ENCODE data around the gene FYCO1.

FYCO1 gene

GRCh38 chr3:46024131-46024530 is 28.5 kb upstream of the FYCO1 start:
- TF ChIP-seq MAX (IDR thresholded peaks at IDR 0.05) (no peak), REST (IDR thresholded peaks at IDR 0.05; ENCODE audit: low read depth) (no peak), EP300 (IDR thresholded peaks at IDR 0.05; ENCODE audit: borderline replicate concordance) (no peak), YY1 (IDR thresholded peaks at IDR 0.05; ENCODE audit: low read depth) (no peak), FOXM1 (IDR thresholded peaks at IDR 0.05; ENCODE audit: borderline replicate concordance, low read depth) (no peak), TEAD4 (IDR thresholded peaks at IDR 0.05) (no peak), NFIC (IDR thresholded peaks at IDR 0.05) (no peak), EGR1 (IDR thresholded peaks at IDR 0.05) (no peak), USF1 (IDR thresholded peaks at IDR 0.05) (no peak), TAF1 (IDR thresholded peaks at IDR 0.05; ENCODE audit: low read depth) (no peak)

- TF ChIP-seq NFIC (IDR thresholded peaks at IDR 0.05), result no peak
- no peak for TF ChIP-seq CREB1 (IDR thresholded peaks at IDR 0.05; ENCODE audit: low read depth)
- no peak for TF ChIP-seq ZBTB7A (IDR thresholded peaks at IDR 0.05; ENCODE audit: low read depth)
- no peak for TF ChIP-seq TAF1 (IDR thresholded peaks at IDR 0.05; ENCODE audit: low read depth)
Measured at GRCh38 chr3:46022909-46023785, 27.5 kb upstream of the FYCO1 start.

GRCh38 chr3:46021516-46021915 is 25.9 kb upstream of the FYCO1 start:
- TF ChIP-seq TAF1 (IDR thresholded peaks at IDR 0.05; ENCODE audit: low read depth) (no peak), TEAD4 (IDR thresholded peaks at IDR 0.05) (no peak), TCF12 (IDR thresholded peaks at IDR 0.05; ENCODE audit: low read depth) (no peak), EGR1 (IDR thresholded peaks at IDR 0.05) (no peak), MAX (IDR thresholded peaks at IDR 0.05) (no peak), CREB1 (IDR thresholded peaks at IDR 0.05; ENCODE audit: low read depth) (no peak), FOXM1 (IDR thresholded peaks at IDR 0.05; ENCODE audit: borderline replicate concordance, low read depth) (no peak), REST (IDR thresholded peaks at IDR 0.05; ENCODE audit: low read depth) (no peak), NFIC (IDR thresholded peaks at IDR 0.05) (no peak), CEBPB (IDR thresholded peaks at IDR 0.05) (no peak), YY1 (IDR thresholded peaks at IDR 0.05; ENCODE audit: low read depth) (no peak), EP300 (IDR thresholded peaks at IDR 0.05; ENCODE audit: borderline replicate concordance) (no peak), RAD21 (IDR thresholded peaks at IDR 0.05; ENCODE audit: low read depth) (no peak), USF1 (IDR thresholded peaks at IDR 0.05) (no peak), ZBTB7A (IDR thresholded peaks at IDR 0.05; ENCODE audit: low read depth) (no peak)

- TF ChIP-seq MAX (IDR thresholded peaks at IDR 0.05) (no peak), EP300 (IDR thresholded peaks at IDR 0.05; ENCODE audit: borderline replicate concordance) (no peak), TCF12 (IDR thresholded peaks at IDR 0.05; ENCODE audit: low read depth) (no peak), ZBTB7A (IDR thresholded peaks at IDR 0.05; ENCODE audit: low read depth) (no peak), TAF1 (IDR thresholded peaks at IDR 0.05; ENCODE audit: low read depth) (no peak), EGR1 (IDR thresholded peaks at IDR 0.05) (no peak), REST (IDR thresholded peaks at IDR 0.05; ENCODE audit: low read depth) (no peak), YY1 (IDR thresholded peaks at IDR 0.05; ENCODE audit: low read depth) (no peak), NFIC (IDR thresholded peaks at IDR 0.05) (no peak), TEAD4 (IDR thresholded peaks at IDR 0.05) (no peak)
Measured at GRCh38 chr3:46020766-46021510, 25.3 kb upstream of the FYCO1 start.
